Smooth muscle cell (in vitro differentiated cells): ENCODE measurements around the gene CXCL17. TPM values are rescaled to one million over a fixed set of nuclear protein-coding genes. Genes with fewer than 3 reads are reported as not detected.

Source experiments
- DNase-seq: peaks from one replicate; lab custom pipeline; 2025; ENCODE audit not compliant: unreplicated experiment; lab: John Stamatoyannopoulos, UW
- H2AFZ ChIP-seq: fragments of 200-600 bp; sonication (generic); 2 replicates; pipeline ENCODE4 v1.6.0; 2016; ENCODE audit warnings: antibody characterized with exemption, low read depth, mild to moderate bottlenecking
- H3F3A ChIP-seq: fragments of 200-600 bp; sonication (generic); 2 replicates; pipeline ENCODE4 v1.6.0; 2017; ENCODE audit warnings: antibody characterized with exemption, low read depth
- H3K27ac ChIP-seq: fragments of 200-600 bp; sonication (generic); 2 replicates; pipeline ENCODE4 v1.5.1; 2016; ENCODE audit warnings: low read depth, mild to moderate bottlenecking
- H3K27me3 ChIP-seq: fragments of 200-600 bp; sonication (generic); 2 replicates; pipeline ENCODE4 v1.6.1; 2016; ENCODE audit warnings: low read depth, mild to moderate bottlenecking
- H3K36me3 ChIP-seq: fragments of 200-600 bp; sonication (generic); 2 replicates; pipeline ENCODE4 v1.5.1; 2016; ENCODE audit warnings: low read depth
- H3K4me1 ChIP-seq: fragments of 200-600 bp; sonication (generic); 2 replicates; pipeline ENCODE4 v1.5.1; 2016; ENCODE audit warnings: low read depth
- H3K4me2 ChIP-seq: fragments of 200-600 bp; sonication (generic); 2 replicates; pipeline ENCODE4 v1.6.0; 2016; ENCODE audit warnings: mild to moderate bottlenecking
- H3K4me3 ChIP-seq: fragments of 200-600 bp; sonication (generic); 2 replicates; pipeline ENCODE4 v1.5.1; 2016; ENCODE audit warnings: mild to moderate bottlenecking
- H3K79me2 ChIP-seq: fragments of 200-600 bp; sonication (generic); 2 replicates; pipeline ENCODE4 v1.6.0; 2016; ENCODE audit warnings: low read depth, mild to moderate bottlenecking
- H3K9ac ChIP-seq: fragments of 200-600 bp; sonication (generic); 2 replicates; pipeline ENCODE4 v1.6.0; 2016; ENCODE audit warnings: low read depth
- H3K9me3 ChIP-seq: fragments of 200-600 bp; sonication (generic); replicated peaks from 2 replicates; pipeline ENCODE4 v1.5.1; 2016; ENCODE audit warnings: low read depth
- H4K20me1 ChIP-seq: fragments of 200-600 bp; sonication (generic); 2 replicates; pipeline ENCODE4 v1.6.0; 2016; ENCODE audit warnings: low read depth
- CTCF ChIP-seq: fragments of 200-600 bp; sonication (generic); IDR thresholded peaks from 2 replicates; pipeline ENCODE4 v1.5.1; 2017; ENCODE audit warnings: borderline replicate concordance, mild to moderate bottlenecking, antibody characterized with exemption; ENCODE audit not compliant: insufficient read depth, poor library complexity, severe bottlenecking
- WGBS: methylation state at CpG from one replicate; pipeline ENCODE4 v1.1.7; 2016; ENCODE audit warnings: low lambda C conversion rate; 5-methylcytosine and 5-hydroxymethylcytosine counted together
- polyA plus RNA-seq: library from polyadenylated mRNA; unstranded; fragments of >200 nt; fragmentation: Nextera tagmentation; extraction: Ambion mirVana; gene quantifications from 2 replicates; pipeline ENCODE4 v1.2.1, GENCODE V29; 2016
- total RNA-seq: library from RNA; depleted of rRNA; stranded (reverse); fragments of >200 nt; gene quantifications from 2 replicates; pipeline ENCODE4 v1.2.3, GENCODE V29; 2014

CXCL17 gene
- total and polyA plus RNA-seq, 2 experiments from 2014 or later = not detected

GRCh38 chr19:42412227-42412626 is 30.5 kb downstream of the CXCL17 start:
- WGBS = 71% methylated on average over 7 of the region's 7 CpGs
- no peak overlapping the region for H3K9ac ChIP-seq

GRCh38 chr19:42411581-42412178 is 31.1 kb downstream of the CXCL17 start:
- H3K4me1 ChIP-seq = no peaks in the 10 kb centered on the region
- no peak for TF ChIP-seq CTCF
- no peaks in the 10 kb centered on the region for H3K79me2 ChIP-seq
- no peaks in the 10 kb centered on the region for H3K36me3 ChIP-seq
- H3K27me3 ChIP-seq = no peaks in the 10 kb centered on the region
- no peaks in the 10 kb centered on the region for H4K20me1 ChIP-seq
- 94% methylated on average over 8 of the region's 8 CpGs for WGBS
- no peak overlapping the region for H3K4me3 ChIP-seq
- DNase-seq = no peak
- no peak overlapping the region for H3K4me2 ChIP-seq
- no peak overlapping the region for H3K27ac ChIP-seq
- no peak overlapping the region for H3K9ac ChIP-seq
- H3F3A ChIP-seq = no peaks in the 10 kb centered on the region
- no peaks in the 10 kb centered on the region for H3K9me3 ChIP-seq
- no peak overlapping the region for H2AFZ ChIP-seq

More at GRCh38 chr19:42412227-42412626, 30.5 kb downstream of the CXCL17 start:
- no peak for TF ChIP-seq CTCF
- H3K27ac ChIP-seq = no peak overlapping the region
- no peaks in the 10 kb centered on the region for H3K79me2 ChIP-seq
- H3F3A ChIP-seq = no peaks in the 10 kb centered on the region
- no peaks in the 10 kb centered on the region for H3K9me3 ChIP-seq
- no peaks in the 10 kb centered on the region for H3K4me1 ChIP-seq
- no peak overlapping the region for H3K4me3 ChIP-seq
- no peaks in the 10 kb centered on the region for H4K20me1 ChIP-seq
- no peaks in the 10 kb centered on the region for H3K27me3 ChIP-seq
- no peak overlapping the region for H3K4me2 ChIP-seq
- no peaks in the 10 kb centered on the region for H3K36me3 ChIP-seq
- no peak overlapping the region for H2AFZ ChIP-seq
- no peak for DNase-seq

GRCh38 chr19:42410371-42410770 is 32.4 kb downstream of the CXCL17 start:
- TF ChIP-seq CTCF = no peak
- no peaks in the 10 kb centered on the region for H3K36me3 ChIP-seq
- H3K9me3 ChIP-seq = no peaks in the 10 kb centered on the region
- H3K9ac ChIP-seq = no peak overlapping the region
- H3K79me2 ChIP-seq = no peaks in the 10 kb centered on the region
- 91% methylated on average over 27 of the region's 30 CpGs for WGBS
- H3K4me2 ChIP-seq = no peak overlapping the region
- H3K27me3 ChIP-seq = no peaks in the 10 kb centered on the region
- H3K4me3 ChIP-seq = no peak overlapping the region
- DNase-seq = no peak
- no peak overlapping the region for H3K27ac ChIP-seq
- no peaks in the 10 kb centered on the region for H4K20me1 ChIP-seq
- no peak overlapping the region for H2AFZ ChIP-seq
- H3K4me1 ChIP-seq = no peaks in the 10 kb centered on the region
- no peaks in the 10 kb centered on the region for H3F3A ChIP-seq

- no peak overlapping the region for H3K27ac ChIP-seq
- no peak overlapping the region for H3K4me2 ChIP-seq
- H3K9me3 ChIP-seq = no peaks in the 10 kb centered on the region
- H3K4me1 ChIP-seq = no peaks in the 10 kb centered on the region
- H3K79me2 ChIP-seq = no peaks in the 10 kb centered on the region
- H3K9ac ChIP-seq = no peak overlapping the region
- H3K36me3 ChIP-seq = no peaks in the 10 kb centered on the region
- H2AFZ ChIP-seq = no peak overlapping the region
- no peaks in the 10 kb centered on the region for H3K27me3 ChIP-seq
- H3F3A ChIP-seq = no peaks in the 10 kb centered on the region
- H4K20me1 ChIP-seq = no peaks in the 10 kb centered on the region
- TF ChIP-seq CTCF = no peak
- DNase-seq = no peak
- WGBS = 92% methylated on average over 6 of the region's 6 CpGs
- H3K4me3 ChIP-seq = no peak overlapping the region
Measured at GRCh38 chr19:42409477-42409876, 33.3 kb downstream of the CXCL17 start.
